HCT116 (cell line): Measurements from ENCODE around the gene DTNBP1. TPM values are rescaled to one million over a fixed set of nuclear protein-coding genes. Genes with fewer than 3 reads are reported as not detected.

Source experiments
- ATAC-seq: fragments of 200-7000 bp; cut with Tn5 transposase; 2 replicates; pipeline ENCODE4 v1.9.1; 2020; ENCODE audit warnings: mild to moderate bottlenecking, moderate library complexity
- BruUV-seq: library from RNA; stranded (reverse); fragments of 400-500 nt; replicated peaks from 2 replicates; lab custom pipeline; 2021; lab: Mats Ljungman, UMichigan
- CTCF ChIA-PET: fragments of 300-600 bp; sonication (Branson Sonifier 250); formaldehyde crosslinking; loops from one replicate; lab custom pipeline; 2021; ENCODE audit warnings: antibody characterized with exemption; lab: Charles Lee
- POLR2A ChIA-PET: fragments of 300-600, 350-600 bp; sonication (Branson Sonifier 250); formaldehyde crosslinking; loops from one replicate; lab custom pipeline; 2021; ENCODE audit warnings: antibody characterized with exemption; lab: Charles Lee
- RAD21 ChIA-PET, 2 experiments: fragments of 300-600 bp; sonication (Branson Sonifier 250); formaldehyde crosslinking; loops; one replicate each; lab custom pipeline; 2023; ENCODE audit warnings: low total read pairs in 2 of 2; ENCODE audit not compliant: uncharacterized antibody in 2 of 2, unreplicated experiment in 2 of 2, low non-redundant PET in 1 of 2; lab: Charles Lee
- DNase-seq: peaks from one replicate; pipeline ENCODE4 v3.0.0-alpha.2; 2010; ENCODE audit warnings: low read depth, low spot score
- H2AFZ ChIP-seq: fragments of 200-600 bp; shearing (Covaris generic), sonication (generic); 2 replicates; pipeline ENCODE4 v1.6.1; 2017; ENCODE audit warnings: low read depth, mixed run types, mixed read lengths, antibody characterized with exemption, low read length; ENCODE audit not compliant: poor library complexity, severe bottlenecking
- H3K27ac ChIP-seq: 2 replicates; pipeline ENCODE4 v1.5.1; 2012; ENCODE audit warnings: low read depth, low read length
- H3K27me3 ChIP-seq: fragments of 200-600 bp; sonication (generic); 2 replicates; pipeline ENCODE4 v1.6.1; 2016; ENCODE audit warnings: mixed run types, low read length, mixed read lengths; ENCODE audit not compliant: insufficient read depth
- H3K36me3 ChIP-seq, 2 experiments: fragments of 200-500 bp in 1 of 2; fragments of 200-600 bp in 1 of 2; sonication (Bioruptor generic) in 1 of 2; sonication (generic) in 1 of 2; 2 replicates each; pipeline versions ENCODE4 v1.5.1 to v1.6.1; 2014 to 2016; ENCODE audit warnings: low read length in 2 of 2, inconsistent platforms in 1 of 2, mixed read lengths in 1 of 2, mixed run types in 1 of 2; ENCODE audit not compliant: insufficient read depth in 2 of 2, control insufficient read depth in 1 of 2
- H3K4me1 ChIP-seq, 2 experiments: fragments of 200-600 bp in 1 of 2; sonication (generic) in 1 of 2; 2 replicates each; pipeline versions ENCODE4 v1.5.1 to v1.6.1; 2012 to 2017; ENCODE audit warnings: low read length in 2 of 2, inconsistent platforms in 1 of 2, mild to moderate bottlenecking in 1 of 2, mixed read lengths in 1 of 2, mixed run types in 1 of 2, moderate library complexity in 1 of 2; ENCODE audit not compliant: insufficient read depth in 2 of 2, control insufficient read depth in 1 of 2
- H3K4me2 ChIP-seq: fragments of 200-600 bp; sonication (generic); 2 replicates; pipeline ENCODE4 v1.6.1; 2017; ENCODE audit warnings: mixed run types, low read length, mixed read lengths
- H3K4me3 ChIP-seq, 2 experiments: fragments of 200-600 bp in 1 of 2; sonication (generic) in 1 of 2; replicated peaks in 1 of 2; 2 replicates each; pipeline ENCODE4 v1.5.1; 2011 to 2016; ENCODE audit warnings: low read length in 2 of 2, control low read depth in 1 of 2, low read depth in 1 of 2, mild to moderate bottlenecking in 1 of 2, mixed read lengths in 1 of 2, mixed run types in 1 of 2
- H3K79me2 ChIP-seq: fragments of 200-600 bp; sonication (generic); 2 replicates; pipeline ENCODE4 v1.6.1; 2017; ENCODE audit warnings: mild to moderate bottlenecking, mixed run types, low read length, moderate library complexity, mixed read lengths; ENCODE audit not compliant: insufficient read depth
- H3K9ac ChIP-seq: fragments of 200-600 bp; sonication (generic); 2 replicates; pipeline ENCODE4 v1.6.1; 2016; ENCODE audit warnings: low read length, mixed read lengths
- H3K9me2 ChIP-seq: fragments of 200-600 bp; sonication (generic), shearing (Covaris generic); 2 replicates; pipeline ENCODE4 v1.6.1; 2017; ENCODE audit warnings: mixed run types, mild to moderate bottlenecking, moderate library complexity; ENCODE audit not compliant: insufficient read depth
- H3K9me3 ChIP-seq, 2 experiments: fragments of 200-500 bp in 1 of 2; fragments of 200-600 bp in 1 of 2; sonication (Bioruptor generic) in 1 of 2; sonication (generic) in 1 of 2; 2 replicates each; pipeline ENCODE4 v1.6.1; 2014 to 2017; ENCODE audit warnings: low read length in 2 of 2, mixed read lengths in 2 of 2, inconsistent platforms in 1 of 2, low read depth in 1 of 2, mild to moderate bottlenecking in 1 of 2, mixed run types in 1 of 2, moderate library complexity in 1 of 2; ENCODE audit not compliant: control insufficient read depth in 1 of 2, insufficient read depth in 1 of 2
- H4K20me1 ChIP-seq: fragments of 200-600 bp; sonication (generic), shearing (Covaris generic); 2 replicates; pipeline ENCODE4 v1.6.1; 2017; ENCODE audit warnings: mixed run types, mild to moderate bottlenecking, moderate library complexity; ENCODE audit not compliant: insufficient read depth
- ELF1 ChIP-seq: IDR thresholded peaks from 2 replicates; pipeline ENCODE4 v1.6.1; 2012; ENCODE audit warnings: low read depth, borderline replicate concordance
- EZH2 ChIP-seq: fragments of 200-600 bp; sonication (generic); IDR thresholded peaks from 2 replicates; pipeline ENCODE4 v1.6.1; 2017; ENCODE audit warnings: antibody characterized with exemption, mixed run types
- JUND ChIP-seq: IDR thresholded peaks from 2 replicates; pipeline ENCODE4 v1.6.1; 2012
- POLR2AphosphoS5 ChIP-seq: IDR thresholded peaks from 2 replicates; pipeline ENCODE4 v1.6.1; 2011; ENCODE audit warnings: mild to moderate bottlenecking, low read depth, low read length, moderate library complexity
- RAD21 ChIP-seq: IDR thresholded peaks from 2 replicates; pipeline ENCODE4 v1.6.1; 2012; ENCODE audit warnings: low read depth, mild to moderate bottlenecking
- SP1 ChIP-seq: IDR thresholded peaks from 2 replicates; pipeline ENCODE4 v1.6.1; 2012; ENCODE audit warnings: low read depth
- SRF ChIP-seq: IDR thresholded peaks from 2 replicates; pipeline ENCODE4 v1.6.1; 2012; ENCODE audit warnings: low read depth
- TCF7L2 ChIP-seq: IDR thresholded peaks from 2 replicates; pipeline ENCODE4 v1.7.0; 2011; ENCODE audit warnings: borderline replicate concordance, inconsistent platforms; ENCODE audit not compliant: insufficient read depth, insufficient read length; ENCODE audit errors: extremely low read depth
- ZFX ChIP-seq: fragments of 450-650 bp; IDR thresholded peaks from 2 replicates; pipeline ENCODE4 v1.6.1; 2017
- ZNF274 ChIP-seq: fragments of 200-500 bp; sonication (Bioruptor generic); IDR thresholded peaks from 2 replicates; pipeline ENCODE4 v1.6.1; 2014; ENCODE audit warnings: mild to moderate bottlenecking, low read depth, low read length, inconsistent platforms
- intact Hi-C: fragments of 100-400 bp; cut with micrococcal nuclease; formaldehyde crosslinking; loops from 2 replicates; pipeline ENCODE4 v1.10.0; 2022
- total RNA-seq: library from RNA; stranded (reverse); gene quantifications from one replicate; pipeline ENCODE4 v1.2.1, GENCODE V29; 2021; ENCODE audit not compliant: unreplicated experiment
- TF ChIP-seq, protein P1 (sequence below): IDR thresholded peaks from 2 replicates; pipeline ENCODE4 v1.6.1; 2012; ENCODE audit warnings: low read depth
- TF ChIP-seq, protein P2 (sequence below), 3 experiments: fragments of 200-600 bp in 1 of 3; sonication (generic) in 1 of 3; IDR thresholded peaks in 2 of 3; conservative IDR thresholded peaks in 1 of 3; 2 replicates each; pipeline ENCODE4 v1.5.1; 2012 to 2017; ENCODE audit warnings: low read depth in 2 of 3, low read length in 2 of 3, antibody characterized with exemption in 1 of 3, borderline replicate concordance in 1 of 3, control low read depth in 1 of 3, mild to moderate bottlenecking in 1 of 3, mixed read lengths in 1 of 3, mixed run types in 1 of 3, moderate library complexity in 1 of 3; ENCODE audit not compliant: insufficient read depth in 1 of 3

DTNBP1 gene
- total RNA-seq, 1 experiment from 2014 or later, result 16.7 TPM

DNA sequence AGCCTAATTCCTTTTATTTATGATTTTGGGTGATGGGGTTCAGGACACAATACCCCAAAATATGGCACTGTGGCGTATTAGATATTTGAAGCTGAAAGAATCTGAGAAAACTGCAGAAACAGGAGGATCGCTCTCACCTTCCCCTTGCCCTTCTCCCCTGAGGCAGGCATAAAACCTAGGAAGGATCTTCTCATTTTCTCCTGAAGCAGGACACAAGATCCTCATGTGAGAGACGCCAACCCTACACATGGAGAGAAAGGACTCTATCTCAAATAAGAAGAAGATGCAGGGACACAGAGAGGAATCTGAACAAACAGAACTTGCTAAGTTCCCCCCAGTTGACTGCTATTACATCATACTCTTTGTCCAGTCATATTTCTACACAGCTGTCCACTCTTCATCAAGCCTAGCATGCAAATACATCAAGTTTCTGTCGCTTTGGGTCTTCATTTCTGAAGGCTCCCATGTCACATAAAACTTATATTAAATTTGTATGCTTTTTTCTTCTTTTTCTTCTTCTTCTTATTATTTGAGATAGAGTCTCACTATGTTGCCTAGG is 109.0 kb downstream of the DTNBP1 start:
- intact Hi-C loops, result no loop called here
- no peak overlapping the region for H3K27ac ChIP-seq
- no peak overlapping the region for H3K4me2 ChIP-seq
- no peaks in the 10 kb centered on the region for H3K79me2 ChIP-seq
- no peaks in the 10 kb centered on the region for H3K27me3 ChIP-seq
- ATAC-seq (no peak), DNase-seq (no peak)
- no peak overlapping the region for H3K4me3 ChIP-seq
- no TSS peak for BruUV-seq
- ChIA-PET POLR2A (no interaction called here), RAD21 (no interaction called here), CTCF (no interaction called here)
- H3K36me3 ChIP-seq, result no peaks in the 10 kb centered on the region
- no peak overlapping the region for H3K9ac ChIP-seq
- TF ChIP-seq, protein P1, sequence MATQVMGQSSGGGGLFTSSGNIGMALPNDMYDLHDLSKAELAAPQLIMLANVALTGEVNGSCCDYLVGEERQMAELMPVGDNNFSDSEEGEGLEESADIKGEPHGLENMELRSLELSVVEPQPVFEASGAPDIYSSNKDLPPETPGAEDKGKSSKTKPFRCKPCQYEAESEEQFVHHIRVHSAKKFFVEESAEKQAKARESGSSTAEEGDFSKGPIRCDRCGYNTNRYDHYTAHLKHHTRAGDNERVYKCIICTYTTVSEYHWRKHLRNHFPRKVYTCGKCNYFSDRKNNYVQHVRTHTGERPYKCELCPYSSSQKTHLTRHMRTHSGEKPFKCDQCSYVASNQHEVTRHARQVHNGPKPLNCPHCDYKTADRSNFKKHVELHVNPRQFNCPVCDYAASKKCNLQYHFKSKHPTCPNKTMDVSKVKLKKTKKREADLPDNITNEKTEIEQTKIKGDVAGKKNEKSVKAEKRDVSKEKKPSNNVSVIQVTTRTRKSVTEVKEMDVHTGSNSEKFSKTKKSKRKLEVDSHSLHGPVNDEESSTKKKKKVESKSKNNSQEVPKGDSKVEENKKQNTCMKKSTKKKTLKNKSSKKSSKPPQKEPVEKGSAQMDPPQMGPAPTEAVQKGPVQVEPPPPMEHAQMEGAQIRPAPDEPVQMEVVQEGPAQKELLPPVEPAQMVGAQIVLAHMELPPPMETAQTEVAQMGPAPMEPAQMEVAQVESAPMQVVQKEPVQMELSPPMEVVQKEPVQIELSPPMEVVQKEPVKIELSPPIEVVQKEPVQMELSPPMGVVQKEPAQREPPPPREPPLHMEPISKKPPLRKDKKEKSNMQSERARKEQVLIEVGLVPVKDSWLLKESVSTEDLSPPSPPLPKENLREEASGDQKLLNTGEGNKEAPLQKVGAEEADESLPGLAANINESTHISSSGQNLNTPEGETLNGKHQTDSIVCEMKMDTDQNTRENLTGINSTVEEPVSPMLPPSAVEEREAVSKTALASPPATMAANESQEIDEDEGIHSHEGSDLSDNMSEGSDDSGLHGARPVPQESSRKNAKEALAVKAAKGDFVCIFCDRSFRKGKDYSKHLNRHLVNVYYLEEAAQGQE, result no peak
- TF ChIP-seq SP1, result no peak
- TF ChIP-seq ZNF274, result no peak
- no peak for TF ChIP-seq JUND
- TF ChIP-seq RAD21, result no peak
- TF ChIP-seq SRF, result no peak
- no peak for TF ChIP-seq ELF1
- TF ChIP-seq TCF7L2, result no peak
- TF ChIP-seq ZFX, result no peak
- TF ChIP-seq, protein P2, sequence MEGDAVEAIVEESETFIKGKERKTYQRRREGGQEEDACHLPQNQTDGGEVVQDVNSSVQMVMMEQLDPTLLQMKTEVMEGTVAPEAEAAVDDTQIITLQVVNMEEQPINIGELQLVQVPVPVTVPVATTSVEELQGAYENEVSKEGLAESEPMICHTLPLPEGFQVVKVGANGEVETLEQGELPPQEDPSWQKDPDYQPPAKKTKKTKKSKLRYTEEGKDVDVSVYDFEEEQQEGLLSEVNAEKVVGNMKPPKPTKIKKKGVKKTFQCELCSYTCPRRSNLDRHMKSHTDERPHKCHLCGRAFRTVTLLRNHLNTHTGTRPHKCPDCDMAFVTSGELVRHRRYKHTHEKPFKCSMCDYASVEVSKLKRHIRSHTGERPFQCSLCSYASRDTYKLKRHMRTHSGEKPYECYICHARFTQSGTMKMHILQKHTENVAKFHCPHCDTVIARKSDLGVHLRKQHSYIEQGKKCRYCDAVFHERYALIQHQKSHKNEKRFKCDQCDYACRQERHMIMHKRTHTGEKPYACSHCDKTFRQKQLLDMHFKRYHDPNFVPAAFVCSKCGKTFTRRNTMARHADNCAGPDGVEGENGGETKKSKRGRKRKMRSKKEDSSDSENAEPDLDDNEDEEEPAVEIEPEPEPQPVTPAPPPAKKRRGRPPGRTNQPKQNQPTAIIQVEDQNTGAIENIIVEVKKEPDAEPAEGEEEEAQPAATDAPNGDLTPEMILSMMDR (IDR thresholded peaks at IDR 0.05 in 2 of 3, conservative IDR thresholded peaks at IDR 0.05 in 1 of 3; ENCODE audit: borderline replicate concordance in 1 of 3, insufficient read depth in 1 of 3, low read depth in 2 of 3, low read length in 2 of 3), result no peak
- no peak for TF ChIP-seq EZH2
- no peak for TF ChIP-seq POLR2AphosphoS5
- no peak overlapping the region for H2AFZ ChIP-seq
- H3K9me2 ChIP-seq, result no peaks in the 10 kb centered on the region
- peaks cover 0 to 7% of the 10 kb centered on the region in 2 experiments; a peak in 1 of 4 replicates for H3K4me1 ChIP-seq
- H4K20me1 ChIP-seq, result no peaks in the 10 kb centered on the region
- H3K9me3 ChIP-seq, result no peaks in the 10 kb centered on the region
